IPS-18a (cell line): Measurements from ENCODE around the gene SEC23A.
"Not testable (repeated sequence)": the region's sequence is repeated elsewhere in the genome, so short reads cannot be mapped to it uniquely, and the experiment has no call there.

ENCODE experiments used
- H3K27ac ChIP-seq: one replicate; pipeline ENCODE4 v1.5.1; 2013; ENCODE audit warnings: low read length
- H3K27me3 ChIP-seq: one replicate; pipeline ENCODE4 v1.6.1; 2013; ENCODE audit warnings: mild to moderate bottlenecking, low read length; ENCODE audit not compliant: control insufficient read depth, insufficient read depth
- H3K36me3 ChIP-seq: one replicate; pipeline ENCODE4 v1.6.1; 2013; ENCODE audit warnings: low read depth, low read length; ENCODE audit not compliant: control insufficient read depth
- H3K4me1 ChIP-seq: one replicate; pipeline ENCODE4 v1.6.1; 2013; ENCODE audit warnings: low read depth, low read length; ENCODE audit not compliant: control insufficient read depth
- H3K4me3 ChIP-seq: one replicate; pipeline ENCODE4 v1.5.1; 2013; ENCODE audit warnings: low read length
- H3K9ac ChIP-seq: one replicate; pipeline ENCODE4 v1.6.1; 2013; ENCODE audit warnings: mild to moderate bottlenecking, low read length, moderate library complexity
- H3K9me3 ChIP-seq: one replicate; pipeline ENCODE4 v1.6.1; 2013; ENCODE audit warnings: low read depth, low read length; ENCODE audit not compliant: control insufficient read depth

The SEC23A gene

GRCh38 chr14:39087493-39087892 lies 15.5 kb downstream of the SEC23A start:
- H3K27me3 ChIP-seq, result no peaks in the 10 kb centered on the region
- no peaks in the 10 kb centered on the region for H3K9me3 ChIP-seq
- H3K9ac ChIP-seq, result no peak overlapping the region
- H3K4me3 ChIP-seq, result no peak overlapping the region
- H3K4me1 ChIP-seq, result no peaks in the 10 kb centered on the region
- H3K36me3 ChIP-seq, result peaks cover 59% of the 10 kb centered on the region
- H3K27ac ChIP-seq, result no peak overlapping the region

- no peak overlapping the region for H3K27ac ChIP-seq
- no peaks in the 10 kb centered on the region for H3K9me3 ChIP-seq
- H3K27me3 ChIP-seq, result no peaks in the 10 kb centered on the region
- no peak overlapping the region for H3K9ac ChIP-seq
- peaks cover 44% of the 10 kb centered on the region for H3K36me3 ChIP-seq
- no peaks in the 10 kb centered on the region for H3K4me1 ChIP-seq
- no peak overlapping the region for H3K4me3 ChIP-seq
Measured at GRCh38 chr14:39085933-39086332, 17.1 kb downstream of the SEC23A start.

GRCh38 chr14:39083127-39083526 lies 19.9 kb downstream of the SEC23A start:
- H3K36me3 ChIP-seq, result peaks cover 53% of the 10 kb centered on the region

GRCh38 chr14:39080886-39081285 lies 22.1 kb downstream of the SEC23A start:
- no peak overlapping the region for H3K4me3 ChIP-seq
- no peaks in the 10 kb centered on the region for H3K4me1 ChIP-seq
- no peak overlapping the region for H3K27ac ChIP-seq
- H3K9ac ChIP-seq, result no peak overlapping the region
- H3K27me3 ChIP-seq, result no peaks in the 10 kb centered on the region
- H3K36me3 ChIP-seq, result peaks cover 37% of the 10 kb centered on the region
- no peaks in the 10 kb centered on the region for H3K9me3 ChIP-seq

More at GRCh38 chr14:39083127-39083526, 19.9 kb downstream of the SEC23A start:
- Histone ChIP-seq H3K9me3 (no peaks in the 10 kb centered on the region), H3K4me3 (no peak overlapping the region), H3K27ac (no peak overlapping the region), H3K4me1 (no peaks in the 10 kb centered on the region), H3K9ac (no peak overlapping the region), H3K27me3 (no peaks in the 10 kb centered on the region)

- Histone ChIP-seq H3K27me3 (no peaks in the 10 kb centered on the region), H3K9me3 (no peaks in the 10 kb centered on the region), H3K4me1 (no peaks in the 10 kb centered on the region), H3K9ac (no peak overlapping the region), H3K27ac (no peak overlapping the region), H3K36me3 (peaks cover 37% of the 10 kb centered on the region), H3K4me3 (no peak overlapping the region)
Measured at GRCh38 chr14:39071096-39071495, 31.9 kb downstream of the SEC23A start.

GRCh38 chr14:39069923-39070322 lies 33.1 kb downstream of the SEC23A start:
- Histone ChIP-seq H3K27me3 (no peaks in the 10 kb centered on the region), H3K9me3 (no peaks in the 10 kb centered on the region), H3K4me3 (no peak overlapping the region), H3K9ac (no peak overlapping the region), H3K4me1 (no peaks in the 10 kb centered on the region), H3K27ac (no peak overlapping the region), H3K36me3 (peaks cover 29% of the 10 kb centered on the region)

- H3K27me3 ChIP-seq, H3K9ac ChIP-seq, H3K4me1 ChIP-seq, H3K4me3 ChIP-seq, H3K9me3 ChIP-seq, H3K27ac ChIP-seq: not testable (repeated sequence)
- peaks cover 35% of the 10 kb centered on the region for H3K36me3 ChIP-seq
Measured at GRCh38 chr14:39069169-39069805, 33.7 kb downstream of the SEC23A start.

- no peaks in the 10 kb centered on the region for H3K27me3 ChIP-seq
- no peak overlapping the region for H3K27ac ChIP-seq
- peaks cover 10% of the 10 kb centered on the region for H3K9me3 ChIP-seq
- H3K9ac ChIP-seq, result no peak overlapping the region
- H3K36me3 ChIP-seq, result peaks cover 47% of the 10 kb centered on the region
- no peaks in the 10 kb centered on the region for H3K4me1 ChIP-seq
- no peak overlapping the region for H3K4me3 ChIP-seq
Measured at GRCh38 chr14:39060818-39061437, 42.1 kb downstream of the SEC23A start.

GRCh38 chr14:39055786-39056474 lies 47.1 kb downstream of the SEC23A start:
- H3K36me3 ChIP-seq, result peaks cover 39% of the 10 kb centered on the region
- no peak overlapping the region for H3K27ac ChIP-seq
- H3K9me3 ChIP-seq, result peaks cover 13% of the 10 kb centered on the region

GRCh38 chr14:39052869-39053454 lies 50.1 kb downstream of the SEC23A start:
- not testable (repeated sequence) for H3K27me3 ChIP-seq, H3K4me3 ChIP-seq, H3K4me1 ChIP-seq, H3K27ac ChIP-seq, H3K9ac ChIP-seq
- peaks cover 32% of the 10 kb centered on the region for H3K36me3 ChIP-seq
- peaks cover 13% of the 10 kb centered on the region for H3K9me3 ChIP-seq

More at GRCh38 chr14:39055786-39056474, 47.1 kb downstream of the SEC23A start:
- H3K9ac ChIP-seq, result no peak overlapping the region
- no peaks in the 10 kb centered on the region for H3K4me1 ChIP-seq
- no peak overlapping the region for H3K4me3 ChIP-seq
- no peaks in the 10 kb centered on the region for H3K27me3 ChIP-seq

- no peak overlapping the region for H3K4me3 ChIP-seq
Measured at GRCh38 chr14:39050389-39050788, 52.6 kb downstream of the SEC23A start.

More at GRCh38 chr14:39050389-39050788, 52.6 kb downstream of the SEC23A start:
- no peaks in the 10 kb centered on the region for H3K27me3 ChIP-seq
- H3K27ac ChIP-seq, result no peak overlapping the region
- no peak overlapping the region for H3K9ac ChIP-seq
- H3K4me1 ChIP-seq, result no peaks in the 10 kb centered on the region
- peaks cover 3% of the 10 kb centered on the region for H3K9me3 ChIP-seq
- peaks cover 39% of the 10 kb centered on the region for H3K36me3 ChIP-seq
